ENCODE results near the gene ZNF280C. TPM values are rescaled to one million over a fixed set of nuclear protein-coding genes. Genes with fewer than 3 reads are reported as not detected.

ZNF280C gene
- total RNA-seq, 2 experiments from 2014 or later = 5.7 to 10.8 TPM

DNA sequence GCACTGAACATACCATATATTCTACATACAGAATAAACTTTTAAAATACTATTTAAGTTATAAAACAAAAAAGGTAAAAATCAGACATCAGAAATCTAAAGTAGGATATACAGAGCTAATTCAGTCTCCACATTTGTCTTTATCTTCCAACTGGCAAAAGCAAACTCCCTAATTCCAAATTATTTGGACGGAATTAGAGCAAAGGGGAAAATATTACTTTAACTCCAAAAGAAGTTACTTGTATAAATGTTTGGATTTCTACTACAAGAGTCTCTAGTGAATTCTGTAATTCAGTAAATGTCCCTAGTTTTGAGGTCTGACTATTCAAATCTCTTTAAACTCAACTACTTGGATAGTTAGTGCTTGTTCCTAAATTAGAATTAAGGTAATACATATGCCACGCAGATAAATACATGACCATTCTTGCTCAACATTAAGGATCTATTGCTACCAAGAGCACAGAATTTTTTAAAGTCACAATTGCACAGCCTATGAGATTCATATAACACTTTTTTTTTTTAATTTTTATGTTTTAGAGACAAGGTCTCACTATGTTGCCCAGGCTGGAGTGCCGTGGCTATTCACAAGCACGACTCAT is 7.3 kb downstream of the ZNF280C start:
- no peak for TF ChIP-seq EZH2phosphoT487 (IDR thresholded peaks at IDR 0.05; ENCODE audit: borderline replicate concordance, low read depth, low read length)
- TF ChIP-seq, protein P1, sequence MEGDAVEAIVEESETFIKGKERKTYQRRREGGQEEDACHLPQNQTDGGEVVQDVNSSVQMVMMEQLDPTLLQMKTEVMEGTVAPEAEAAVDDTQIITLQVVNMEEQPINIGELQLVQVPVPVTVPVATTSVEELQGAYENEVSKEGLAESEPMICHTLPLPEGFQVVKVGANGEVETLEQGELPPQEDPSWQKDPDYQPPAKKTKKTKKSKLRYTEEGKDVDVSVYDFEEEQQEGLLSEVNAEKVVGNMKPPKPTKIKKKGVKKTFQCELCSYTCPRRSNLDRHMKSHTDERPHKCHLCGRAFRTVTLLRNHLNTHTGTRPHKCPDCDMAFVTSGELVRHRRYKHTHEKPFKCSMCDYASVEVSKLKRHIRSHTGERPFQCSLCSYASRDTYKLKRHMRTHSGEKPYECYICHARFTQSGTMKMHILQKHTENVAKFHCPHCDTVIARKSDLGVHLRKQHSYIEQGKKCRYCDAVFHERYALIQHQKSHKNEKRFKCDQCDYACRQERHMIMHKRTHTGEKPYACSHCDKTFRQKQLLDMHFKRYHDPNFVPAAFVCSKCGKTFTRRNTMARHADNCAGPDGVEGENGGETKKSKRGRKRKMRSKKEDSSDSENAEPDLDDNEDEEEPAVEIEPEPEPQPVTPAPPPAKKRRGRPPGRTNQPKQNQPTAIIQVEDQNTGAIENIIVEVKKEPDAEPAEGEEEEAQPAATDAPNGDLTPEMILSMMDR (conservative IDR thresholded peaks at IDR 0.05; ENCODE audit: low read length) = no peak
- Histone ChIP-seq H4K20me1 (ENCODE audit: insufficient read depth, low read length) (no peaks in the 10 kb centered on the region), H3K79me2 (ENCODE audit: insufficient read depth, low read depth, low read length) (peaks cover 44% of the 10 kb centered on the region), H3K4me2 (ENCODE audit: low read length) (no peak overlapping the region), H3K36me3 (ENCODE audit: insufficient read depth, low read length) (peaks cover 23% of the 10 kb centered on the region), H2AFZ (ENCODE audit: low read length) (no peak overlapping the region), H3K4me1 (ENCODE audit: insufficient read depth, low read length, poor library complexity, severe bottlenecking) (peaks cover 16% of the 10 kb centered on the region), H3K27ac (ENCODE audit: low read depth, low read length, poor library complexity, severe bottlenecking) (no peak overlapping the region), H3K4me3 (ENCODE audit: low read depth, low read length, poor library complexity, severe bottlenecking) (no peak overlapping the region), H3K9me3 (ENCODE audit: low read length) (no peaks in the 10 kb centered on the region), H3K9me2 (ENCODE audit: insufficient read depth, low read length) (no peaks in the 10 kb centered on the region)
- POLR2A ChIA-PET = no interaction called here
- no peak for DNase-seq (ENCODE audit: low spot score)
- CTCF ChIA-PET (ENCODE audit: unreplicated experiment) = no interaction called here
- no TSS peak for BruUV-seq (replicated peaks)
- intact Hi-C loops (cut with micrococcal nuclease; ENCODE audit: unreplicated experiment) = loop anchor here (10.0 kb wide), 1 partner anchor 143 kb away; the partner anchor contains the start of gene RBMX2

DNA sequence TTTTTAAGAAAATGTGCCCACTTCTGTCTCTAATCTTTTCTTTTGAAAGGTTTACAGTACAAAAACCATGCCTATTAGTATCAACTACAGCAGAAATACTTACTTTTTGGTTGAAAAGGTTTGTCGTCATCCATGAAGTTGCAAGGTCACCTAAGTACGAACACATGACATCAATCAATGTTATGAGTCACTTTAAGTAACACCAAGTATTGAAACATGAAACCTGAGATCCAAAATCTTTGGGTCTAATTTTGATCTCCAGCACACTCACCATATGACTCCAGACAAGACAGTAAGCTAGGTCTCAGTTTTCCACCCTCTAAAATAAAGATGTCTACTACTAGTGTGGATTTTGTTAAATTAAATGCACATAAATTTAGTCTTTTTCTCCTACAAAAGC is 8.4 kb downstream of the ZNF280C start:
- TF ChIP-seq, protein P1 (conservative IDR thresholded peaks at IDR 0.05; ENCODE audit: low read length) = no peak
- H3K4me1 ChIP-seq (ENCODE audit: insufficient read depth, low read length, poor library complexity, severe bottlenecking) = peaks cover 5% of the 10 kb centered on the region
- H4K20me1 ChIP-seq (ENCODE audit: insufficient read depth, low read length) = no peaks in the 10 kb centered on the region
- CTCF ChIA-PET (ENCODE audit: unreplicated experiment) = no interaction called here
- no peaks in the 10 kb centered on the region for H3K9me2 ChIP-seq (ENCODE audit: insufficient read depth, low read length)
- H3K4me3 ChIP-seq (ENCODE audit: low read depth, low read length, poor library complexity, severe bottlenecking) = no peak overlapping the region
- H3K36me3 ChIP-seq (ENCODE audit: insufficient read depth, low read length) = peaks cover 28% of the 10 kb centered on the region
- no peaks in the 10 kb centered on the region for H3K9me3 ChIP-seq (ENCODE audit: low read length)
- no peak overlapping the region for H2AFZ ChIP-seq (ENCODE audit: low read length)
- no peak overlapping the region for H3K4me2 ChIP-seq (ENCODE audit: low read length)
- H3K79me2 ChIP-seq (ENCODE audit: insufficient read depth, low read depth, low read length) = peaks cover 33% of the 10 kb centered on the region
- DNase-seq (ENCODE audit: low spot score) = no peak
- intact Hi-C loops (cut with micrococcal nuclease; ENCODE audit: unreplicated experiment) = loop anchor here (10.0 kb wide), 1 partner anchor 144 kb away; the partner anchor contains the start of gene RBMX2
- BruUV-seq (replicated peaks) = no TSS peak
- POLR2A ChIA-PET = no interaction called here
- no peak overlapping the region for H3K27ac ChIP-seq (ENCODE audit: low read depth, low read length, poor library complexity, severe bottlenecking)

DNA sequence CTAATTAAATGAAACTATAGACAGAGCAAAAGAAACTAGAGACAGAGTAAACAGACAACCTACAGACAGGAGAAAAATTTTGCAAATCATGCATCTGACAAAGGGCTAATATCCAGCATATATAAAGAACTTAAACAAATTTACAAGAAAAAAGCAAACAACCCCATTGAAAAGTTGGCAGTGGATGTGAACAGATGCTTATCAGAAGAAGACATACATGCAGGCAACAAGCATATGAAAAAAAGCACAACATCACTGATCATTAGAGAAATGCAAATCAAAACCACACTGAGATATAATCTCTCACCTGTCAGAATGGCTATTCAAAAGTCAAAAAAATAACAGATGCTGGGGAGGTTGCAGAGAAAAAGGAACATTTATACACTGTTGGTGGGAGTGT is 14.8 kb downstream of the ZNF280C start:
- TF ChIP-seq, protein P1 (conservative IDR thresholded peaks at IDR 0.05; ENCODE audit: low read length) = no peak
- TF ChIP-seq EZH2phosphoT487 (IDR thresholded peaks at IDR 0.05; ENCODE audit: borderline replicate concordance, low read depth, low read length) = no peak
- no peak for DNase-seq (ENCODE audit: low spot score)
- H3K27ac ChIP-seq (ENCODE audit: low read depth, low read length, poor library complexity, severe bottlenecking) = no peak overlapping the region
- H3K9me2 ChIP-seq (ENCODE audit: insufficient read depth, low read length) = no peaks in the 10 kb centered on the region
- H3K79me2 ChIP-seq (ENCODE audit: insufficient read depth, low read depth, low read length) = no peaks in the 10 kb centered on the region
- H3K9me3 ChIP-seq (ENCODE audit: low read length) = no peaks in the 10 kb centered on the region
- BruUV-seq (replicated peaks) = no TSS peak
- ChIA-PET POLR2A (no interaction called here), CTCF (ENCODE audit: unreplicated experiment) (no interaction called here)
- no peak overlapping the region for H3K4me2 ChIP-seq (ENCODE audit: low read length)
- no peak overlapping the region for H2AFZ ChIP-seq (ENCODE audit: low read length)
- H3K4me1 ChIP-seq (ENCODE audit: insufficient read depth, low read length, poor library complexity, severe bottlenecking) = no peaks in the 10 kb centered on the region
- H4K20me1 ChIP-seq (ENCODE audit: insufficient read depth, low read length) = no peaks in the 10 kb centered on the region
- intact Hi-C loops (cut with micrococcal nuclease; ENCODE audit: unreplicated experiment) = no loop called here
- no peak overlapping the region for H3K4me3 ChIP-seq (ENCODE audit: low read depth, low read length, poor library complexity, severe bottlenecking)
- peaks cover 28% of the 10 kb centered on the region for H3K36me3 ChIP-seq (ENCODE audit: insufficient read depth, low read length)

Data from OCI-LY7 (cell line).